HG03378 (cell line): Measurements from ENCODE around the gene CA11.
"Not testable (repeated sequence)": the region's sequence is repeated elsewhere in the genome, so short reads cannot be mapped to it uniquely, and the experiment has no call there.

Experiments
- ATAC-seq: cut with Tn5 transposase; IDR thresholded peaks from one replicate; pipeline ENCODE4 v1.9.1; 2021; ENCODE audit warnings: mild to moderate bottlenecking, moderate library complexity; ENCODE audit not compliant: unreplicated experiment

Gene CA11

DNA sequence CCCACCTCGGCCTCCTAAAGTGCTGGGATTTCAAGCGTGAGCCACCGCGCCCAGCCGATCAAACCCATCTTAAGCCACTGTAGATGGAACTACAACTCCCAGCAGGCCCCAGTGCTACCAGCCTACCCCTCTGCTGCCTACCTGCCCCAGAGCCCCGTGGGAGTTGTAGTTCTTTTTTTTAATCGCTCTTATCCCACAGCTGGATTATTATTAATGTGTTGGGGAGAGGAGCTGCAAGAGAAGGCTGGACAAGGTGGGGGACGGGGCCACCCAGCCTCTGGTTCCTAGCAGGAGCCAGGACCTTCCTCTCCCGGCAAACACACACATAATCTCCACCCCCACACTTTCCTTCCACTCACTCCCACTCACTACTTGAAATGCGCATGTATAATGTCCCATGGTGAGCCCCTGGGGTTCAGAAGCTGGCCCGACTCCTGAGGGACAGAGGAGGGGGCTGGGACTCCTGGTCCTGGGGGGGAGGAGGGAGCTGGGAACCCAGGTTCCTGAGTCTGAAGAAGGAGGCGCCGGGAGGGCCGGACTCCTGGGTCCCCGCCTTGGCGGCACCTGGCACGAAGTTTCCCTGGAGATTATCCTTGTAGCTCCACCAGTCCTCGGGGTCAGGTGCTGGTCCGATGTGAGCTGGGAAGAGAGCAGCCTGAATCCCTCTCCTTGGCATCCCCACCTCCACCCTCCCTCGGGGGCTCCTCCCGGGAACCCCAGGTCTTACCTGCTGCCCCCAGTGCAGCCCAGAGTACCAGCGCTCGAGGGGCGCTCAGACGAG lies 958 bp downstream of the CA11 start:
- ATAC-seq = peak; percentile 44

DNA sequence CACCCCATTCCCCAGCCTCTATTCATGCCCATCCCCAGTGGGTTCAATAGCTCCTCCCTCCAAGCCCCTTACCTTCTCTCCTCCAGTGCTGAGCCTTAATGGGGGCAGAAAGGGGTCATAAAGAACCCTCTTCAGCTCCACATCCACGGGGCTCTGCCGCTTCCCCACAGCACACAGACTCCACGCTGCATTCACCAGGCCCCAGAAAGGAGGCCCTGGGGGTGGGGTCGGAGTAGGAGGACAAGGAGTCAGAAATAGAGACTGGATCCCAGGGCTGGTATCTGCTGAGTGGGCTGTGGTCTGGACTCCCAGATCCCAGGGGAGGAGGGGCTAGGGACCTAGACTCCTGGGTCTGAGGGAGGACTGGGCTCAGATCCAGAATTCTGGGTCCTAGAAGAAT lies 1.6 kb downstream of the CA11 start:
- ATAC-seq = no peak

DNA sequence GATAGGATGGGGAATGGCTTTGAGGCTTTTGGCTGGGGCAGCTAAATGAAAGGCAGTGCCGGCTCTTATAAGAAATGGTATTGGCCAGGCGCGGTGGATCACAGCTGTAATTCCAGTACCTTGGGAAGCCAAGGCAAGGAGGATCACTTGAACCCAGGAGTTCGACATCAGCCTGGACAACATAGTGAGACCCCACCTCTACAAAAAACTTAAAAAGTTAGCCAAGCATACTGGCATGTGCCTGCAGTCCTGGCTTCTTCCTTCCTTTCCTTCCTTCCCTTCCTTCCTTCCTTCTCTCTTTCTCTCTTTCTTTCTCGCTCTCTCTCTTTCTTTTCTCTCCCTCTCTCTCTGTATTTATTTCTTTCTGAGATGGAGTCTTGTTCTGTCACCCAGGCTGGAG lies 3.1 kb downstream of the CA11 start:
- ATAC-seq = no peak

DNA sequence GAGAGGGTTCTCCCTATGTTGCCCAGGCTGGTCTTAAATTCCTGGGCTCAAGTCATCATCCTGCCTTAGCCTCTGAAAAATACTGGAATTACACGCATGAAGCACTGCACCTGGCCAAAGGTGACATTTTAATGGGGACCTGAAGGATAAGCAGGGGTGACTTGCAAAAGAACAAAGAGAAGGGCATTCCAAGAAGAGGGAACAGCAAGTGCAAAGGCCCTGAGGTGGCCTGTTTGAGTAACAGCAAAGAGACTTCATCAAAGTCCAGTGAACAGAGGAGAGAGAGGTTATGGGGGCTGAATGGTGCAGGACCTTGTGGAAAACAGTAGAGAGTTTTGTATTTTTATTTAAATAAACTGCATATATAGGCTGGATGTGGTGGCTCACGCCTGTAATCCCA lies 4.1 kb downstream of the CA11 start:
- ATAC-seq = no peak

DNA sequence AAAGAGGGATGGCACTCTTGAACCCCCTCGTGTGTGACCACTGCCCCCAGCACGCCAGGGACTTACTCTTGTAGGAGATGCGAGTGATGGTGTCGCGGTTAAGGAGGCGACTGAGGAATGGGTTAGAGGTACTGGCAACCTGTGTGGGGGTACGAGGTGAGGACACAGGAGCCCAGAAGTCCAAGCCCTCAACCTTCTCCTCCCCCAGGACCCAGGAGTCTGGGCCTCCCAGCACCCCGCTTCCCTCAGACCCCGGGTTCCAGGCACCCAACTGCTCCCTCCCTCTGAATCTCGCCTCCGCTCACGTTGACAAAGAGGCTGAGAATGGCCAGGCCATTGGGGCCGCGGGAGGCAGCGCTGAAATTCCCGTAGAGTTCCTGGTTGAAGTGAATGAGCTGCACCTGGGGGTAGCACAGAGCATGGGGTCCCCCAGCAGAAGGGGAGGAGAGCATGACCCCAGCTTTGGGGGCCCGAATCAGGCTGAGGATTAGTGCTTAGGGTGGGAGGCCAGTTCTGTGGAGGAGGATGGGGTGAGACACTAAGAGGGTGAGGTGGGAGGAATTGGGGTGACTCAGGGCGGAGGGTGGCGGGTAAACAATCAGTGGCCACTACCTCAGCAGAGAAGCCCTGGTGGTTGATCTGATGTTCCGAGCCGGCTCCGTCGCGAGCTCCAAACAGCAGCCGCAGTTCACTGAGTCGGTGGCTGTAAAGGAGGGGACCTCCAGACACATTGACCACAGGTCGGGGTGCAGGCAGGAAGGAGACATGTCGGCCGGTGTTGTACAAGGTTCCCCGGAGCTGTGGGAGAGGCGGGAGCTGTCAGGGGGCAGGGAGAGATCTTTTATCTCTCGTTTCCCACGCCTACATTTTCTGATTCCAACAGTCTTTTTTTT lies 6.3 kb downstream of the CA11 start:
- ATAC-seq = no peak

DNA sequence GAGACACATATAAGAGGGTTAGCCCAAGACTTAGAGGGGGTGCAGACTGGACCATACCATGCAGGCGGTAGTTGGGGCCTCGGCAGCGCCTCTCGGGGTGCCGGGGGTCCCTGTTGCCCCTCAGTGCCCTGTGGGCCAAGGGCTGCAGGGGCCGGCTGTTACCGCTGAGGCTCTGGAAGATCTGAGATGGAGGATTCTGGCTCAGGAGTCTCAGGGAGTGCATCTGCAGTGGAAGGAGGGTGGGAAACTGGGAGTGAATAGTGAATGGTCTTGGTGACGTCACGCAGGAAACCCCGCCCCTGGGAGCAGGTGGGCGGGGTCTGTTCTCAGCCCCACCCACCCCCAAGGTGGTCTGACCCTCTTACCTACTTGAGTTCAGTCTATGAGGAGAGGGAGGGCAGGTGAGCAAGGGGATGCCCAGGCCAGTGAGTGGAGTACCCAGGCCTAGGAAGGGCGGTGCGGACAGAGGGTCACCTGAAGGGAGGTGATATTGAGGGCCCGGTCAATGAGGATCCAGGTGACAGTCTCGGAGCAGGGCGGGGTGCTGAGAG lies 7.1 kb downstream of the CA11 start:
- no peak for ATAC-seq

DNA sequence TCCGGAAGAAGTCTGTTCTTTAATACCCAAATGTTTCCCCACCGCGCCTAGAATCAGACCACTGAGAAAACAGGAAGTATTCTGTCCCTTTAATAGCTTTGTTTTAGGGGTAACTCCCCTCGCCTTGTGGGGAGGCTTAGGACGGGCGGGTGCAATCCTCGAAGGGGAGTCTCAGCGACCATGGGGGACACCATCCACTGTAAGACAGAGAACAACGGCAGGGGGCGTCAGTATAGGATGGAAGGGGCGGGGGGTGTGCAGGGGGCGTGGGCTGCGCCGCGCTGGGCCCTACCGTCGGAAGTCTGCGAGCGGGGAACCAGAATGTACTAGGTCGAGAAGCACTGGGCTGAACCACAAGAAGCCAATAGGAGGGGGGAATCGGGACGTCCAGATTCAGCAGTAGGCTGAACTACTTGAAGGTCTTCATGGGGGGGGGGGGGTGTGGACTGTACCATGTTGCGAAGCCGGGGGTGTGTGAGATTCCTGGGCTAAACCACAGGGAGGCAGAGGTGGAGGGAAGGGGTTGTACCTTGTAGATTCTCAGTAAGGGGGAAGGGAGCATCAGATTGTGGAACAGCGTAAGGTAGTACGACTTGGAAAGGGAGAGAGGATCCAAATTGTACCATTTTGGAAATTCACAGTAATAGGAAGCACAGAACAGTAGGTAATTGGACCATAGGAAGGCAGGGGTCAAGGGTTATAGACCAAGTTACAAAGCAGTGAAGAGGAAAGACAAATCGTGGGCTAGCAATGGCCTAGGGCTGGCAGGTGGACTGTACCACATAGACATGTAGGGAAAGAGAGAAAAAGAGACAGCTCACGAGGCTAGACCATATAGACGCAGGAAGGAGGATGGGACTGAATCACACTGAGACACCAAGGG lies 7.8 kb downstream of the CA11 start:
- peak; percentile 28 for ATAC-seq

DNA sequence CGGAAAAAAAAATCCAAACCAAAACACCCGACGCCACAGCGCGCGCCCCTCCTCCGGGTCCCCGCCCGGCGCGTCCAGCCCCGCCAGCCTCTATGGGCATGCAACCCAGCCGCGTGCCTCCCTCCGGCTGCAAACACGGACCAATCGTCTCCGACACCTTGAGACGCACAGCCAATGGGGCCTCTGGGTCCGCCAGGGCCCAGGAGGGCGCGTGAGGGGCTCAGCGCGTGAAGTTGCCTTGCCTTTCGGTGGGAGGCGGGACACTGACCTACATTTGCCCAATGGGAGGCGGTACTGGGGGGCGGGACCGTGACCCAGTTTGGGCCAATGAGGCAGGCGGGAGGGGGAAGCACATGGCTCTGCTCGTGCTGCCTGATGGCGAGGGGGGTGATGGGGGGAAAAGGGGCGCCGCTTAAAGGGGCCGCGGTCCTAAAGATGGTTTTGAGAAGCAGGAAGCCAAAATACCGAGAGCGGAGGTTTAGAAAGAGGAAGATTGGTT lies 8.5 kb downstream of the CA11 start:
- ATAC-seq = peak; percentile 62

DNA sequence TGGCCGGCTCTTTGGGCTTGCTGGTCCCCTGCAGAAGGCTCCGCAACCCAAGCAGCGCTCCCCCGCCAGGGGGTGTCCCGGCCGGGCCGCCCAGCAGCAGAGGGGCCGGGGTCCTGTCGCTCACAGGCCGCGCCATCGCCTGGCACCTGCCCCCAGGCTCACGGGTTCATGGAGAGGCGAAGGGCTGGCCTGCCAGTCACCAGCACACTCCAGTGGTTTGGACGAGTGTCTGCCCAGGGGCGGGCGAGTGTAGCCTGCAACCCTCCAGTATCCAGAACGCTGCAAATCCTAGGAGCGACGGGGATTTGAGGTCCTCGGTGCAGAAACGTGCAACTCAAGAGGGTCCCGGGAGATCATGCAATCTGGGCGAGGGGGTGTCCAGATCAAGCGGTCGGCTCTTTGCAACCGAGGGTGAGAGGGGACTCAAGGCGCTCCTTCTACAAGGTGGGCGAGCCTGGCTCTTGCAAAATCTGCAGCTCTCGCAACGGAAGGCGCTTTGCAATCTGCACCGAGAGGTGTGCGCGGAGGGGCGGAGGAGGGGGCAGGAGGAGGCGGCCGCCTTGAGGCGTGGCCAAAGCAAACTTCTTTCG lies 9.0 kb downstream of the CA11 start, which contains the start of gene DBP:
TSS of gene DBP (minus strand) at position 521 of the 590 bp plus-strand sequence. CDS start at position 136, 385 bp downstream.
- no peak for ATAC-seq

DNA sequence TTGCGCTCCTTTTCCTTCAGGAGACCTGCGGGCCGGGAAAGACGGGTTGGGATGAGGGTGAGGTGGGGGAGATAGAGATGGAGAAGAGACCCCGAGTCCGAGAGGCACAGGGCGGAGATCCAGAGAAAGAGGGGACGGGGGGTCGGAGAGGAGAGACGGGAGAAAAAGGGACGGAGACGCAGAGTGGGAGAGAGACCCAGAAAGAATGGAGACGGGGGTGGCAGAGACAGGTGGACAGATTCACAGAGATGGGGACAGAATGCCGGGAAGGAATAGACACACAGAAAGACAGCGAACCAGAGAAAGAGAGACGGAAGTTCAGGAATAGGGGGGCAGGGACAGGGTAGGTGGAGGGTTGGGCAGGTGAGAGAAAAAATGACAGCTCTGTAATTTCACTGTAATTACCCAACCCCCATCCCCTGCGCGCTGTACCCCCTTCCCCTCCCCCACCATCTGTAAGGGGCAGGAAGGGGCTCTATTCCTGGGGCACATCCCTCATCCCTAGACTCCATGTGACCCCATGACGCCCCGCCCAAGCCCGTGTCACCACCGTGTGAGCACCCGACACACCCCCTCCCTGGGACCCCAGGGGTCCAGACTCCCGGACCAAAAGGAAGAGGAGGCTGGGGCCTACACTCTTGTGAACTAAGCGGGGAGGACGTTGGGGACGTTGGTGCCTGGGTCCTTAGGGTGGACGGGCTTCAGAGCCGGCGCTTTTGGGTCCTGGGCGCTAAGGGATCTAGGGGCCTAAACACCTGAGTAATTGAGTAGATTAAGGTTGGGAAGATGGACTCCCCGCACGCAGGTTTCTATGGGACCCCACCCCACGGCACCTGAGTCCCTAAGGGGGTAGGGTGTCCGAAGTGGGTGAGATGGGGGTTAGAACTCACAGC lies 9.8 kb downstream of the CA11 start:
- ATAC-seq = no peak

DNA sequence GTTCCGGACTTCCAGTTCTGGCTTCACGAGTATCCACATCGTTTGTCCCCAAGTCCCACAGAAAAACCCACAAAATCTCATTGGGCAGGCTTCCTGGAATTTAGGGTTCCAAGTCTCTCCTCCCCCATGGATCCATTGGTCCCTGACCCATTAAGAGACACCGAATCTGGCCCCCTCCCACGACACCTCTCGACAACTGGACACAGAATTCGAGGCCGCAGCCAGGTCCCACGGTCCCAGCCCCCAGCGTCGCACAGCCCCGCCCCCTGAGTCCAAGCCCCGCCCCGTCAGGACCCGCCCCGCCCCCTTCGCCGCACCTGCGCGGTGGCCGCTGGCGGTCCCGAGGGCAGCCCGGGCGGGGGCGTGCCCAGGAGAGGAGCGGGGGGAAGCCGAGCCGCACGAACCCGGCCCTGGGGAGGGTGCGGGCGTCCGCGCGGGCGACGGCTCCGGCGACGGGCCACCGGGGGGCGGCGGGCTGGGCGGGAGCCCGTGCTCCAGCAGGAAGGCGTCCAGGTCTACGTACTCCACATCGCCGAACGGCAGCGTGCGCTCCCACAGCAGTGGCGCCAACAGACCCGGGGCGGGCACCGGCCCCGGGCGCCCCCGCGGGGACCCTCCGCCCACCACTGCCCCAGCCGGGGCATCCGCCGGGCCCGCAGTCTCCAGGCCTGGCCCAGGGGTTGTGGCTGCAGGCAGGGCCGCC lies 10.6 kb downstream of the CA11 start:
- ATAC-seq = no peak

DNA sequence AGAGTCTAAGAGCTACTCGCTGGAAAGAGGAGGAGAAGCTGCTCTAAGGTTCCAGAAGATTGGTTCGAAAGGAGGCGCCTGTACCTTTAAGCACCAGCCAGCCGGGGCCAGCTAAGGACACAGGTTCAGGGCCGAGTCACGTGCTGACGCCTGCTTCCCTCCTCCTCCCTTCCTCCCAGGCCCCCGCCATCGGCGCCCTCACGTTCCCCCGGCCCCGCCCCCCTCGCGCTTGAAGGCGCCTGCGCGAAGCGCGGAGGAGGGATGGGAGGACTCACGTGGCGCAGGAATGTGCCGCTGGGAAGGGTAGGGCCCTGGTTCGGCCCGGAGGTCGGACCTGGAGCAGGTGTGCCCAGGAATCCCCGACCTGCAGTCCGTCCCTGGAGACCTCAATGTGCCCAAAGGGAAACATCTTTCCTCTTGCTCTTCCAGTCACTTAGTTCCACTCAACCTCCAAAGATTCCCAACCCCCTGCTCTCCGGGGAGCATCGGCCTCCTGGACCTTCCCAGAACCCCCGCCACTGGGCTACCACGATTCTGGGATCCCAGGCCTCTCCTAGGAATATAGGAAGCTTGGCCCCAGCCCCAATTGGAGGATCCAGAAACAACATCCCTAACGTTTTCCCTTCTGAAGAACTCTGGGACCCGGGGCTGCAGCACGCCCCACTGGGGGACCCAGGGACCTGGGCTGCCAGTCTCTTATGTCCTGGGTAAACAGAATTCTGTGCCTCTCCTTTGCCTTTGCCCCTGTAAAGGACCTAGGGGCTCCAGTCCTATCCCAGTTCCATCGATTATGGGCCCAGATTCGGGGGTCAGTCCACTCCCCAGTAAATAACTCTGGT lies 11.3 kb downstream of the CA11 start:
- ATAC-seq = no peak

DNA sequence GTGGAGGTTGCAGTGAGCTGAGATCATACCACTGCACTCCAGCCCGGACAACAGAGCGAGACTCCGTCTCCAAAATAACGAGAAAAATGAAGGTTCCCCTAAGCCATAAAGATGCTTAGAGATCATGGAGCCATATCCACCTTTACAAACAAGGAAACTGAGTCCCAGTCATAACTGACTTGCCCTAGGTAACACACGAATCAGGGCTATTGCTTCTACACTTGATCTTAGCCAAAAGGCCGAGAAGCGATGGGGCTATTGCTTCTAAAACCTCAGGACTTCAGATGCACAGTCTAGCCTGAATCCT lies 12.0 kb downstream of the CA11 start:
- no peak for ATAC-seq

DNA sequence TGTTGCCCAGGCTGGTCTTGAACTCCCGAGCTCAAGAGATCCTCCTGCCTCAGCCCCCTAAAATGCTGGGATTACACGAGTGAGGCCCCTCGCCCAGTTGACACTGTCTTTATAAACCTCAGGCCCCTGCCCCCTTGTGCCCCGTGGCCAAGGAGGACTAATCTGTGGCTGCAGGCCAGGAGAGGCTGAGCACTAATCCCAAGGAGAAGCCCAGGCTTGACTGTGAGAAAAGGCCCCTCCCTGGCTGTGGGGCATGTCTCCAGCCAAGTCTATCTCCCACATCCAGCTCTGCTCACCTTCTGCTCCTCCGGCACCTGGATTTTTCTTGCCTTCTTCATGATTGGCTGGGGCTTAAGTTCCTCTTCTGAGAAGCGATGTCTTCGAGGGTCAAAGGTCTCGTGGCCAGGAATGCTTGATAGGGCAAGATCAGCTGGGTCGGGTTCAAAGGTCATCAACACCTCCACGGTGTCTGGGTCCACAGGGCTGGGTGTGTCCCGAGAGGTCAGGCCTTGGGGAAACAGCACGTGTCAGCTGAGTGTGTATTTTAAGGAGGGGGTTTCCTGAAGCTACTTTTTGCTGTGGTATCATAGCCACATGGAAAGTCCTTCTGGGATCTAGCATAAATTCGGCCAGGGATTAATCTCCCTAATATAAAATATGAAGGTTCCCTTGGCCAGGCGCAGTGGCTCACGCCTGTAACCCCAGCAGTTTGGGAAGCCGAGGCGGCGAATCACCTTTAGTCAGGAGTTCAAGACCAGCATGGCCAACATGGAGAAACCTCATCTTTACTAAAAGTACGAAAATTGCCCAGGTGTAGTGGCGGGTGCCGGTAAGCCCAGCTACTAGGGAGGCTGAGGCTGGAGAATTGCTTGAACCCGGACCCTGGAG lies 12.6 kb downstream of the CA11 start:
- ATAC-seq = no peak

DNA sequence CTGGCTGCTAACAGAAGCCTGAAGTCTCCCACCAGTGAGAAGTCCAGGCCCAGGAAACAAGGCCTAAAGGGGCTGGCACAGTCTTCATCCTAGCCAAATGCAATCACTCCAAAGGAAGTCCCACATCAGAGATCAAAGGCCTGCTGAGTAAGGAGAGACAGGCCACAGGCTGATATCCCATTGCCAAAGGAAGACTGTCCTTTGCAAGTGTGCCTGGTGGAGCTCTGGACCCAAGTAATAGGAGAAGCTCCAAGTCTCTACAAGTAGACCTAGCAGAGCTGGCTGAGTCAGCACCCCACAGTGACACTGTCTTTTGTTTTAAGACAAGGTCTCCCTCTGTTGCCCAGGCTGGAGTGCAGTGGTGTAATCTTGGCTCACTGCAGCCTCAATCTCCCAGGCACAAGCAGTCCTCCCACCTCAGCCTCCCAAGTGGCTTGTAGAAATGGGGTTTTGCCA lies 13.3 kb downstream of the CA11 start:
- no peak for ATAC-seq

DNA sequence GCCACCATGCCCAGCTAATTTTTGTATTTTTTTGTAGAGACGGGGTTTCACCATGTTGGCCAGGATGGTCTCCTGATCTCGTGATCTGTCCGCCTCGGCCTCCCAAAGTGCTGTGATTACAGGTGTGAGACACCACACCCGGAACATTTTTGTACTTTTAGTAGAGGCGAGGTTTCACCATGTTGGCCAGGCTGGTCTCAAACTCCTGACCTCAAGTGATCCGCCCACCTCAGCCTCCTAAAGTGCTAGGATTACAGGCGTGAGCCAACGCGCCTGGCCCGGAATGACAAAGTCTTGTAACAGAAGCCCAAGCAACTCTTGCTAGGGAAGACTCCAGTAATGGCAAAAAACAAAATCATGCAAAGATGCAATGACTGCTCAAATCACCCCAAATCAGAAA lies 13.7 kb downstream of the CA11 start:
- ATAC-seq = not testable (repeated sequence)

DNA sequence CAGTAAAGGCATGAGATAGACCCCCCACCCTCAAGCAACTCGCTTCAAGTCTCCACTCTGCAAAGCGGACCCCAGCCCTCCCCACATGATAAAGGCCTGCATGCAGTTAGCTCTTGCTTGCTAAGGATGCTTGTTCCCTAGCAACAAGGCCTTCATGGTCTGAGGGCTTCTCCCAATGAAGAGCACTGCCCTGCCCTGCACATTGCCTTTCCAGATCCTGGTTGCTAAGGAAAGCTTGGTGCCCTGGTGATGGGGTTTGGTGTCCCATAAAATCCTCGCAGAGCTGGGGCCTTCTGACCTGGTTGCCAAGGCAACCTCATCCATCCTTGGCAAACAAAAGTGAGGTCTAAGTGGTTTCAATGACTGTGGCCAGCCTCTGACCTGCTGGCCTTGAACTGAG lies 14.8 kb downstream of the CA11 start:
- ATAC-seq = no peak
